A673 (cell line): ENCODE data around the gene SATB1. TPM values are rescaled to one million over a fixed set of nuclear protein-coding genes. Genes with fewer than 3 reads are reported as not detected.

Experiments used
- BruUV-seq: library from RNA; stranded (reverse); fragments of 400-500 nt; replicated peaks from 2 replicates; lab custom pipeline; 2021; lab: Mats Ljungman, UMichigan
- CTCF ChIA-PET: fragments of 300-600 bp; sonication (Branson Sonifier 250); formaldehyde crosslinking; loops from one replicate; lab custom pipeline; 2022; ENCODE audit warnings: antibody characterized with exemption; lab: Charles Lee
- POLR2A ChIA-PET: fragments of 300-600 bp; sonication (Branson Sonifier 250); formaldehyde crosslinking; loops from one replicate; lab custom pipeline; 2022; ENCODE audit warnings: antibody characterized with exemption; ENCODE audit not compliant: low non-redundant PET; lab: Charles Lee
- DNase-seq: peaks from one replicate; pipeline ENCODE4 v3.0.0-alpha.2; 2015; ENCODE audit warnings: low spot score
- H3K27ac ChIP-seq: fragments of 200-600 bp; sonication (generic); 2 replicates; pipeline ENCODE4 v1.5.1; 2016; ENCODE audit warnings: mixed run types, low read depth, mild to moderate bottlenecking, mixed read lengths, antibody characterized with exemption, low read length; ENCODE audit not compliant: poor library complexity, severe bottlenecking
- H3K27me3 ChIP-seq: fragments of 200-600 bp; sonication (generic); replicated peaks from 2 replicates; pipeline ENCODE4 v1.6.1; 2017; ENCODE audit warnings: mixed run types, low read depth, mild to moderate bottlenecking, mixed read lengths, antibody characterized with exemption, low read length; ENCODE audit not compliant: insufficient read depth, poor library complexity
- H3K36me3 ChIP-seq: fragments of 200-600 bp; sonication (generic); 2 replicates; pipeline ENCODE4 v1.6.1; 2016; ENCODE audit warnings: mixed run types, mild to moderate bottlenecking, mixed read lengths, antibody characterized with exemption, low read length; ENCODE audit not compliant: insufficient read depth, poor library complexity, severe bottlenecking
- H3K4me1 ChIP-seq: fragments of 200-600 bp; sonication (generic); 2 replicates; pipeline ENCODE4 v1.6.1; 2017; ENCODE audit warnings: mixed run types, mild to moderate bottlenecking, mixed read lengths, antibody characterized with exemption, low read length; ENCODE audit not compliant: insufficient read depth, poor library complexity, severe bottlenecking
- H3K4me3 ChIP-seq: fragments of 200-600 bp; sonication (generic); 2 replicates; pipeline ENCODE4 v1.5.1; 2016; ENCODE audit warnings: low read depth, mixed run types, mild to moderate bottlenecking, mixed read lengths, low read length; ENCODE audit not compliant: poor library complexity, severe bottlenecking
- H3K9me3 ChIP-seq: fragments of 200-600 bp; sonication (generic); 2 replicates; pipeline ENCODE4 v1.6.1; 2016; ENCODE audit warnings: mixed run types, low read depth, mild to moderate bottlenecking, mixed read lengths, antibody characterized with exemption, low read length; ENCODE audit not compliant: poor library complexity, severe bottlenecking
- EZH2 ChIP-seq: fragments of 200-600 bp; sonication (generic); IDR thresholded peaks from 2 replicates; pipeline ENCODE4 v1.6.1; 2017; ENCODE audit warnings: borderline replicate concordance, low read depth, mild to moderate bottlenecking, mixed read lengths, antibody characterized with exemption, low read length; ENCODE audit not compliant: poor library complexity, severe bottlenecking
- intact Hi-C: fragments of 100-400 bp; cut with micrococcal nuclease; formaldehyde crosslinking; loops from one replicate; pipeline ENCODE4 v1.10.0; 2022; ENCODE audit not compliant: unreplicated experiment
- total RNA-seq: library from RNA; stranded (reverse); gene quantifications from 2 replicates; pipeline ENCODE4 v1.2.3, GENCODE V29; 2021
- TF ChIP-seq, protein P1 (sequence below): fragments of 300-800, 200-600 bp; sonication (generic); conservative IDR thresholded peaks from 2 replicates; pipeline ENCODE4 v1.5.1; 2017; ENCODE audit warnings: low read depth, mild to moderate bottlenecking, antibody characterized with exemption, low read length, moderate library complexity, mixed read lengths

The SATB1 gene
- total RNA-seq, 1 experiment from 2014 or later, result 5.9 TPM

GRCh38 chr3:18357747-18358146 lies 67.4 kb downstream of the SATB1 start:
- no peaks in the 10 kb centered on the region for H3K36me3 ChIP-seq
- H3K4me1 ChIP-seq, result no peaks in the 10 kb centered on the region
- ChIA-PET CTCF (no interaction called here), POLR2A (no interaction called here)
- no peak overlapping the region for H3K27ac ChIP-seq
- H3K27me3 ChIP-seq, result no peaks in the 10 kb centered on the region
- no peak for DNase-seq
- H3K9me3 ChIP-seq, result no peaks in the 10 kb centered on the region
- intact Hi-C loops, result no loop called here
- BruUV-seq, result no TSS peak
- TF ChIP-seq, protein P1, sequence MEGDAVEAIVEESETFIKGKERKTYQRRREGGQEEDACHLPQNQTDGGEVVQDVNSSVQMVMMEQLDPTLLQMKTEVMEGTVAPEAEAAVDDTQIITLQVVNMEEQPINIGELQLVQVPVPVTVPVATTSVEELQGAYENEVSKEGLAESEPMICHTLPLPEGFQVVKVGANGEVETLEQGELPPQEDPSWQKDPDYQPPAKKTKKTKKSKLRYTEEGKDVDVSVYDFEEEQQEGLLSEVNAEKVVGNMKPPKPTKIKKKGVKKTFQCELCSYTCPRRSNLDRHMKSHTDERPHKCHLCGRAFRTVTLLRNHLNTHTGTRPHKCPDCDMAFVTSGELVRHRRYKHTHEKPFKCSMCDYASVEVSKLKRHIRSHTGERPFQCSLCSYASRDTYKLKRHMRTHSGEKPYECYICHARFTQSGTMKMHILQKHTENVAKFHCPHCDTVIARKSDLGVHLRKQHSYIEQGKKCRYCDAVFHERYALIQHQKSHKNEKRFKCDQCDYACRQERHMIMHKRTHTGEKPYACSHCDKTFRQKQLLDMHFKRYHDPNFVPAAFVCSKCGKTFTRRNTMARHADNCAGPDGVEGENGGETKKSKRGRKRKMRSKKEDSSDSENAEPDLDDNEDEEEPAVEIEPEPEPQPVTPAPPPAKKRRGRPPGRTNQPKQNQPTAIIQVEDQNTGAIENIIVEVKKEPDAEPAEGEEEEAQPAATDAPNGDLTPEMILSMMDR, result no peak
- TF ChIP-seq EZH2, result no peak
- no peak overlapping the region for H3K4me3 ChIP-seq

- Histone ChIP-seq H3K9me3 (no peaks in the 10 kb centered on the region), H3K4me3 (no peak overlapping the region), H3K4me1 (no peaks in the 10 kb centered on the region), H3K27me3 (no peaks in the 10 kb centered on the region), H3K27ac (no peak overlapping the region), H3K36me3 (no peaks in the 10 kb centered on the region)
- intact Hi-C loops, result no loop called here
- CTCF ChIA-PET, result no interaction called here
- DNase-seq, result no peak
- TF ChIP-seq, protein P1, result no peak
- no peak for TF ChIP-seq EZH2
- POLR2A ChIA-PET, result no interaction called here
- no TSS peak for BruUV-seq
Measured at GRCh38 chr3:18355832-18356231, 69.3 kb downstream of the SATB1 start.

- Histone ChIP-seq H3K4me3 (no peak overlapping the region), H3K4me1 (no peaks in the 10 kb centered on the region), H3K36me3 (no peaks in the 10 kb centered on the region), H3K9me3 (no peaks in the 10 kb centered on the region), H3K27ac (no peak overlapping the region), H3K27me3 (no peaks in the 10 kb centered on the region)
- ChIA-PET CTCF (no interaction called here), POLR2A (no interaction called here)
- no TSS peak for BruUV-seq
- intact Hi-C loops, result no loop called here
- no peak for DNase-seq
- TF ChIP-seq EZH2, result no peak
- TF ChIP-seq, protein P1, result no peak
Measured at GRCh38 chr3:18354701-18355100, 70.4 kb downstream of the SATB1 start.
